ENCODE data around the gene BBX. TPM values are rescaled to one million over a fixed set of nuclear protein-coding genes. Genes with fewer than 3 reads are reported as not detected.

The BBX gene
- total RNA-seq, 4 donors from 2014 or later: 55.6 to 86.7 (median 73.0) TPM

- H3K9me3 ChIP-seq: no peaks in the 10 kb centered on the region
- H3K27me3 ChIP-seq: no peaks in the 10 kb centered on the region
- H3K4me1 ChIP-seq: no peaks in the 10 kb centered on the region
- no peak for TF ChIP-seq EP300 (IDR thresholded peaks at IDR 0.05)
- TF ChIP-seq POLR2AphosphoS5 (IDR thresholded peaks at IDR 0.05): no peak
- TF ChIP-seq CTCF (IDR thresholded peaks at IDR 0.05): no peak
- TF ChIP-seq POLR2A (IDR thresholded peaks at IDR 0.05): no peak
- H3K27ac ChIP-seq: no peak overlapping the region
- no peak overlapping the region for H3K4me3 ChIP-seq
- ATAC-seq: no peak
- H3K36me3 ChIP-seq: no peaks in the 10 kb centered on the region
- WGBS, 2 donors (ENCODE audit: low coverage in 1 of 2): 83% methylated on average over 4 of the region's 5 CpGs; no CpG with 5 or more reads in 1 of the 2 donors
These were observed 302.8 kb downstream of the BBX start for GRCh38 chr3:107825556-107825955.

- no peaks in the 10 kb centered on the region for H3K27me3 ChIP-seq
- no peak for ATAC-seq
- TF ChIP-seq POLR2A (IDR thresholded peaks at IDR 0.05) (no peak), POLR2AphosphoS5 (IDR thresholded peaks at IDR 0.05) (no peak), CTCF (IDR thresholded peaks at IDR 0.05) (no peak), EP300 (IDR thresholded peaks at IDR 0.05) (no peak)
- no peaks in the 10 kb centered on the region for H3K9me3 ChIP-seq
- H3K27ac ChIP-seq: no peak overlapping the region
- no peaks in the 10 kb centered on the region for H3K4me1 ChIP-seq
- no peaks in the 10 kb centered on the region for H3K36me3 ChIP-seq
- 80 to 95% methylated on average over 1 to 7 of the region's 9 CpGs for WGBS, 2 donors (ENCODE audit: low coverage in 1 of 2)
- H3K4me3 ChIP-seq: no peak overlapping the region
These were observed 304.0 kb downstream of the BBX start for GRCh38 chr3:107826727-107827126.

- Histone ChIP-seq H3K27ac (no peak overlapping the region), H3K27me3 (no peaks in the 10 kb centered on the region), H3K36me3 (no peaks in the 10 kb centered on the region), H3K9me3 (no peaks in the 10 kb centered on the region), H3K4me3 (no peak overlapping the region), H3K4me1 (no peaks in the 10 kb centered on the region)
- no peak for ATAC-seq
- 83 to 86% methylated on average over 4 of the region's 4 CpGs for WGBS, 2 donors (ENCODE audit: low coverage in 1 of 2)
- TF ChIP-seq POLR2AphosphoS5 (IDR thresholded peaks at IDR 0.05) (no peak), EP300 (IDR thresholded peaks at IDR 0.05) (no peak), POLR2A (IDR thresholded peaks at IDR 0.05) (no peak), CTCF (IDR thresholded peaks at IDR 0.05) (no peak)
These were observed 306.4 kb downstream of the BBX start for GRCh38 chr3:107829185-107829584.

DNA sequence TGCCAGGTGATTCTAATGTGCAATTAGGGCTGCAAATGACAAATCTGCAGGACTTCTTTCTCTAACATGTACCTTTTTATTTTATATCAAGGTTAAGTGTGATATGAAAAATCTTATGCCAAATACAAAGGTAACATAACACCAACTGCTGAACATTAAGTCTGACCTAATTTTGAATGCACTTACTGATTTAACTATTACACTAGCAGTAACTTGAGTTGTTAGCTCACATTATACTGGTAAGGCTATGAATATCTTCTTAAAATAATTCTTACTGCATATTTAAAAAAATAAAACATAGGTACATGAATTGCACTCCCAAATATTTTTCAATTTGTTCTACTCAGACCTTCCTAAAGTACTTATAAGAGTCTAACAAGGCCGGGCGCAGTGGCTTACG is 308.8 kb downstream of the BBX start:
- Histone ChIP-seq H3K27me3 (no peaks in the 10 kb centered on the region), H3K4me3 (no peak overlapping the region), H3K36me3 (no peaks in the 10 kb centered on the region), H3K4me1 (no peaks in the 10 kb centered on the region), H3K27ac (no peak overlapping the region), H3K9me3 (no peaks in the 10 kb centered on the region)
- TF ChIP-seq EP300 (IDR thresholded peaks at IDR 0.05) (no peak), POLR2A (IDR thresholded peaks at IDR 0.05) (no peak), POLR2AphosphoS5 (IDR thresholded peaks at IDR 0.05) (no peak), CTCF (IDR thresholded peaks at IDR 0.05) (no peak)
- ATAC-seq: no peak
- 83 to 100% methylated on average over 3 of the region's 3 CpGs for WGBS, 2 donors (ENCODE audit: low coverage in 1 of 2)

DNA sequence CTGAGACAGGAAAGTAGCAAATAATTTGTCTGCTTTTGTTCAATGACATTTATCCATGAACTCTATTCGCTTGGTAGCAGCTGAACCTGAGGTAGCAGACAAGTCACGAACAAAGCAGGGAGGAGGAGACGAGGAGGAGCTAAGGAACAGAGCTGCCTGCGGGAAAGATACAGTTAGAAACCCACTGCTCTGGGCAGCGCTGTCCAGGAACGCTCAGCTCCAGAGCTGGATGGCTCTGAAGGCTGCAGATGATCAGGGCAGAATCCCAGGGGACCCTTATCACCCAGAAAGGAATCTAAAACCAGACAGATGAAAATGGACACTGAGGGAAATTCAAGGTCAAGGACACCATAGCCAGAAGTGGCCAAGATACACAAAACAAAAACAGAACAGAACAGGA is 310.3 kb downstream of the BBX start:
- ATAC-seq: no peak
- Histone ChIP-seq H3K27ac (no peak overlapping the region), H3K4me3 (no peak overlapping the region), H3K27me3 (no peaks in the 10 kb centered on the region), H3K36me3 (no peaks in the 10 kb centered on the region), H3K4me1 (no peaks in the 10 kb centered on the region), H3K9me3 (no peaks in the 10 kb centered on the region)
- TF ChIP-seq POLR2A (IDR thresholded peaks at IDR 0.05): no peak
- TF ChIP-seq EP300 (IDR thresholded peaks at IDR 0.05): no peak
- no peak for TF ChIP-seq CTCF (IDR thresholded peaks at IDR 0.05)
- TF ChIP-seq POLR2AphosphoS5 (IDR thresholded peaks at IDR 0.05): no peak
- WGBS, 2 donors (ENCODE audit: low coverage in 1 of 2): 57% methylated on average over 6 of the region's 6 CpGs; no CpG with 5 or more reads in 1 of the 2 donors

Measured in gastroesophageal sphincter (tissue), 4 donors.